Spleen (tissue), 11 donors: ENCODE data around the gene FSTL4. TPM values are rescaled to one million over a fixed set of nuclear protein-coding genes. Genes with fewer than 3 reads are reported as not detected.
A peak's percentile ranks its signal among the peaks of the same experiment; 100 is the strongest.

Source experiments
- DNase-seq: peaks from one replicate; pipeline ENCODE4 v3.0.0-alpha.2; 2020
- H3K27ac ChIP-seq, 8 donors: fragments of 200-600 bp; sonication (generic) in 7 of 8; 1 replicate in 4 of 8; 2 replicates in 4 of 8; pipeline versions ENCODE4 v1.5.0 to v1.8.0; 2016 to 2021; ENCODE audit warnings: inconsistent platforms in 4 of 8, mild to moderate bottlenecking in 4 of 8, moderate library complexity in 1 of 8
- H3K27me3 ChIP-seq, 7 donors: fragments of 200-600 bp; sonication (generic) in 6 of 7; replicated peaks in 1 of 7; 1 replicate in 4 of 7; 2 replicates in 3 of 7; pipeline versions ENCODE4 v1.5.0 to v1.8.0; 2016 to 2021; ENCODE audit warnings: inconsistent platforms in 3 of 7, mild to moderate bottlenecking in 1 of 7
- H3K36me3 ChIP-seq, 6 donors: fragments of 200-600 bp; sonication (generic) in 5 of 6; 1 replicate in 4 of 6; 2 replicates in 2 of 6; pipeline versions ENCODE4 v1.5.0 to v1.8.0; 2016 to 2021; ENCODE audit warnings: inconsistent platforms in 2 of 6
- H3K4me1 ChIP-seq, 6 donors: fragments of 200-600 bp; sonication (generic) in 5 of 6; 1 replicate in 3 of 6; 2 replicates in 3 of 6; pipeline versions ENCODE4 v1.5.0 to v1.8.0; 2016 to 2021; ENCODE audit warnings: inconsistent platforms in 3 of 6
- H3K4me3 ChIP-seq, 8 donors: fragments of 200-600 bp; sonication (generic) in 7 of 8; 1 replicate in 4 of 8; 2 replicates in 4 of 8; pipeline versions ENCODE4 v1.5.0 to v1.8.0; 2016 to 2021; ENCODE audit warnings: inconsistent platforms in 4 of 8, mild to moderate bottlenecking in 4 of 8, moderate library complexity in 2 of 8
- H3K9me3 ChIP-seq, 8 donors: fragments of 200-600 bp; sonication (generic) in 7 of 8; 1 replicate in 4 of 8; 2 replicates in 4 of 8; pipeline versions ENCODE4 v1.5.0 to v1.8.0; 2016 to 2021; ENCODE audit warnings: inconsistent platforms in 4 of 8
- CTCF ChIP-seq, 11 experiments: fragments of 200-600 bp in 7 of 11; fragments of 450-650 bp in 4 of 11; sonication (generic) in 4 of 11; IDR thresholded peaks in 8 of 11; conservative IDR thresholded peaks in 3 of 11; 1 replicate in 7 of 11; 2 replicates in 4 of 11; pipeline versions ENCODE4 v1.4.0 to v1.8.0; 2016 to 2021; ENCODE audit warnings: antibody characterized with exemption in 11 of 11, inconsistent platforms in 4 of 11, mild to moderate bottlenecking in 1 of 11
- POLR2A ChIP-seq, 3 donors: fragments of 450-650 bp; IDR thresholded peaks; one replicate each; pipeline ENCODE4 v1.5.1; 2017; ENCODE audit warnings: antibody characterized with exemption in 3 of 3, mild to moderate bottlenecking in 1 of 3
- POLR2AphosphoS5 ChIP-seq, 3 donors: sonication (generic); formaldehyde crosslinking; IDR thresholded peaks; one replicate each; pipeline ENCODE4 v1.5.1; 2017; ENCODE audit warnings: antibody characterized with exemption in 3 of 3
- WGBS, 5 donors: extraction: QIAGEN DNeasy Blood & Tissue Kit in 3 of 5; methylation state at CpG; one replicate each; pipeline versions ENCODE4 v1.1.5 to v1.1.7; 2013 to 2018; 5-methylcytosine and 5-hydroxymethylcytosine counted together
- intact Hi-C: fragments of 100-400 bp; cut with DNase I; formaldehyde crosslinking; loops from one replicate; pipeline ENCODE4 v1.15.0; 2023; ENCODE audit warnings: low total_unique reads
- polyA plus RNA-seq, 3 donors: library from polyadenylated mRNA; stranded (reverse); fragments of 200-250 nt; gene quantifications; one replicate each; pipeline ENCODE4 v1.2.1, GENCODE V29; 2013
- total RNA-seq, 7 donors: library from RNA; depleted of rRNA in 3 of 7; stranded (reverse); fragments of >200 nt in 3 of 7; fragmentation: NEBNext Ultra II Directional in 4 of 7; extraction: Animal tissue kit (Norgen Biotek cat#: 25700) in 4 of 7; gene quantifications; one replicate each; pipeline versions ENCODE4 v1.1.0 to v1.2.1, GENCODE V29; 2016 to 2021
- donor health status: healthy with polysubstance abuse.
- donor health status: DM: no; HTN: no; CAD: no; lungs with moderate emphysema.
- donor health status: DM: no; HTN: no; CAD: no.
- donor health status: Bipolar disorder and iron deficiency.
- donor health status: healthy.
- donor health status: DM: no; HTN: no; CAD: no.
- donor health status: DM: yes; HTN: yes; CAD: no.

FSTL4 gene
- total and polyA plus RNA-seq, 10 donors = under 0.01 to 1.0 (median 0.37) TPM; not detected in 4

- Histone ChIP-seq H3K4me3 (no peak overlapping the region), H3K36me3 (no peaks in the 10 kb centered on the region), H3K27ac (no peak overlapping the region), H3K27me3 (peaks cover 0 to 4% (median 0%) of the 10 kb centered on the region in 7 donors), H3K9me3 (no peaks in the 10 kb centered on the region), H3K4me1 (no peaks in the 10 kb centered on the region)
- peak; percentile 20 for DNase-seq
- 66 to 81% (median 79%) methylated on average over 5 of the region's 5 CpGs for WGBS, 5 donors
- intact Hi-C loops = no loop called here
- TF ChIP-seq POLR2AphosphoS5 (IDR thresholded peaks at IDR 0.05) (no peak), POLR2A (IDR thresholded peaks at IDR 0.05) (no peak), CTCF (IDR thresholded peaks at IDR 0.05 in 8 of 11, conservative IDR thresholded peaks at IDR 0.05 in 3 of 11) (no peak)
These were observed 279.8 kb downstream of the FSTL4 start for GRCh38 chr5:133332439-133333024.

DNA sequence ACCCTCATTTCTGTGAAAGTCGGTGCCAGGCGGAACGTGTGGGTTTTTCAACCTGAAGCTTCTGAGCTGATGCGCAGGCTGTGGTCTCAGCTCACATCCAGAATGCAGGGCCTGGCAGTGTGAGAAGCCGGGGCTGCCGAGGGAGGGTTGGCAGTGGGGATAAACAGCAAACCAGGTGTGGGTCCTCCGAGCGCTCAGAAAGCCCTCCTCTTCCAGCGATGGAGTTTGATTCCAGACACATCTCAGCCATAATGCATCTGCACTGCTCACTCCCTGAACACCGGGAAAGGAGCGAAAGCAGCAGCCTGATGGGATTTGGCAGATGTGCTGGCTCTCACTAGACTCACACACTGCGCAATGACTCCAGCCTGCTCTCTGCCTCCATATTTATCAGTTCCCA, 280.4 kb downstream of the FSTL4 start:
- intact Hi-C loops = no loop called here
- Histone ChIP-seq H3K36me3 (no peaks in the 10 kb centered on the region), H3K4me1 (no peaks in the 10 kb centered on the region), H3K4me3 (no peak overlapping the region), H3K27ac (no peak overlapping the region), H3K9me3 (no peaks in the 10 kb centered on the region), H3K27me3 (peaks cover 0 to 4% (median 0%) of the 10 kb centered on the region in 7 donors)
- DNase-seq = peak; percentile 62
- TF ChIP-seq CTCF (IDR thresholded peaks at IDR 0.05 in 8 of 11, conservative IDR thresholded peaks at IDR 0.05 in 3 of 11) (no peak), POLR2AphosphoS5 (IDR thresholded peaks at IDR 0.05) (no peak), POLR2A (IDR thresholded peaks at IDR 0.05) (no peak)
- WGBS, 5 donors = 73 to 90% (median 84%) methylated on average over 11 to 12 of the region's 12 CpGs

- TF ChIP-seq POLR2A (IDR thresholded peaks at IDR 0.05) (no peak), CTCF (IDR thresholded peaks at IDR 0.05 in 8 of 11, conservative IDR thresholded peaks at IDR 0.05 in 3 of 11) (no peak)
- intact Hi-C loops = no loop called here
- 89 to 93% (median 92%) methylated on average over 5 of the region's 5 CpGs for WGBS, 5 donors
- H3K27ac ChIP-seq = no peak overlapping the region
- DNase-seq = peak; percentile 70
- H3K4me3 ChIP-seq = no peak overlapping the region
- no peaks in the 10 kb centered on the region for H3K9me3 ChIP-seq
- peaks cover 0 to 4% (median 0%) of the 10 kb centered on the region in 7 donors for H3K27me3 ChIP-seq
- no peaks in the 10 kb centered on the region for H3K36me3 ChIP-seq
- H3K4me1 ChIP-seq = no peaks in the 10 kb centered on the region
These were observed 281.4 kb downstream of the FSTL4 start for GRCh38 chr5:133330956-133331355.

DNA sequence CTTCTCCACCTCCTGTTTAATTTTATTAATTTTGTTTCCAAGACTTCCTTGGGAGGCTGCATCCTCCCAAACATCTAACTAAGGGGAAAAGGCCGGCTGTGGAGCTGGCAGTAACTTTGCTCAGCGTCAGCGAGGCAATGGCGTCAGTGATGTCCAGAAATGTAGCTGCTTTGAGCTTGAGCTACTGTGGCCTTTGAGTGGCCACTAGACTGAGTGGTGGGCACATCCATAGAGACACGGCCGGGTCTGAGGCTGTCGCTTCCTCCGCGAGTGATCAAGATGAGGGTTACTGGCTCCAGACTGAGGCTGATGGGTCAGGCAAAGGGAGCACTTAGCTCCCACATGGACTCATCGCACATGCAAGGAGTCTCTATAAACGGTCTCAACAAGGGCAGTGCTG, 283.5 kb downstream of the FSTL4 start:
- peak; percentile 68 for DNase-seq
- Histone ChIP-seq H3K36me3 (no peaks in the 10 kb centered on the region), H3K9me3 (no peaks in the 10 kb centered on the region), H3K4me3 (no peak overlapping the region), H3K27me3 (peaks cover 0 to 4% (median 0%) of the 10 kb centered on the region in 7 donors), H3K4me1 (no peaks in the 10 kb centered on the region), H3K27ac (no peak overlapping the region)
- WGBS, 5 donors = 89 to 92% (median 90%) methylated on average over 11 of the region's 11 CpGs
- intact Hi-C loops = no loop called here
- TF ChIP-seq POLR2AphosphoS5 (IDR thresholded peaks at IDR 0.05) (no peak), CTCF (IDR thresholded peaks at IDR 0.05 in 8 of 11, conservative IDR thresholded peaks at IDR 0.05 in 3 of 11) (no peak), POLR2A (IDR thresholded peaks at IDR 0.05) (no peak)
